ENCODE data around the gene MAEA. TPM values are rescaled to one million over a fixed set of nuclear protein-coding genes. Genes with fewer than 3 reads are reported as not detected.

MAEA gene
- total and polyA plus RNA-seq, 10 of the 15 experiments (the other 5 are each of a cell fraction or from before 2014, with no cell fraction given) = 3.6 to 67.1 (median 54.6) TPM

GRCh38 chr4:1346781-1347409 is 57.2 kb downstream of the MAEA start, which contains the start of gene UVSSA (continued):
- TF ChIP-seq RELB (IDR thresholded peaks at IDR 0.05; ENCODE audit: low read depth) (peak; percentile 90), ZBTB40 (IDR thresholded peaks at IDR 0.05; ENCODE audit: borderline replicate concordance) (peak; percentile 81; the same call in 1 of the 2 replicates), EED (IDR thresholded peaks at IDR 0.05; ENCODE audit: low read depth) (no peak)

DNA sequence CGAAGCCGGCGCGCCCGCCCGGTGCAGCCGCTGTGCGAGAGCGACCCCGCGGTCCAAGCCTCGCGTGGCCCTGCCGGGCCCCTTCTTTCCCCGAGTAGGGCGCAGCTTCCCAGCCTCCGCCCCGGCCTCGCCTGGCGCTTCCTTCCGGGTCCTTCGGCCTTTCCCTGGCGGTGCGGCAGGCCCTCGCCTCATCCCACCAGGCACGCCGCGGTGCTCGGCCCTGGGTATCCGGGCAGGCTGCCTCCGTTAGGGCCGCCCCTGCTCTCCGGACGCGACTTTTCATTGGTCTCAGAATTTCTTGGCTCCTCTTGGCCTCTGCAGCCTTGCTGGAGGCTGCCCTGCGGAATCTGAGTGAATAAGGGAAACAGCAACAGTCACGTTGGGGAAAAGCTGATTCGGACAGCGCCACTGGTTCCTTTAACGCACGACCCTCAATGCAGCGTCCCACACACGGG is 57.7 kb downstream of the MAEA start:
- ATAC-seq (peak; percentile 56), FAIRE-seq (no peak), DNase-seq (ENCODE audit: low read depth, low spot score) (no peak)
- ChIA-PET CTCF (interaction anchor here (1.3 to 5.3 kb wide), 9 partner anchors 8 to 216 kb away, joined by 3 to 48 read pairs (median 9); partner anchors contain the start of gene CTBP1), RAD21 (ENCODE audit: unreplicated experiment) (interaction anchor here (0.5 to 3.9 kb wide), 13 partner anchors 47 to 415 kb away, joined by 3 to 29 read pairs (median 6); partner anchors contain the start of genes CTBP1, GAK, MAEA and TMEM175), POLR2A (interaction anchor here (0.6 to 4.0 kb wide), 10 partner anchors 55 to 337 kb away, joined by 3 to 42 read pairs (median 3); partner anchors contain the start of genes CTBP1 and MAEA), SMC1A (ENCODE audit: uncharacterized antibody, unreplicated experiment) (interaction anchor here (0.8 to 2.5 kb wide), 10 partner anchors 58 to 216 kb away, joined by 3 to 15 read pairs (median 5); partner anchors contain the start of gene MAEA)
- peak overlapping the region; percentile 80 for H3K4me3 ChIP-seq
- H2AFZ ChIP-seq (ENCODE audit: control insufficient read depth, low read depth, low read length) = peak overlapping the region; percentile 61
- under 1% methylated on average over 43 of the region's 43 CpGs for WGBS (ENCODE audit: insufficient coverage, insufficient replicate concordance, low lambda C conversion rate, missing lambda C conversion rate)
- peak overlapping the region; percentile 88 for H3K27ac ChIP-seq (ENCODE audit: control insufficient read depth, insufficient read depth)
- H3K4me1 ChIP-seq (ENCODE audit: control insufficient read depth, insufficient read depth, low read length) = peaks cover 10% of the 10 kb centered on the region
- intact Hi-C loops (cut with micrococcal nuclease; ENCODE audit: unreplicated experiment) (loop anchor here (1.0 to 5.0 kb wide), 6 partner anchors 60 to 425 kb away; partner anchors contain the start of gene MAEA), in situ Hi-C loops (cut with MboI) (loop anchor here (5.0 kb wide), 1 partner anchor 55 kb away; no protein-coding TSS in a partner anchor)
- peaks cover 16% of the 10 kb centered on the region for H3K79me2 ChIP-seq (ENCODE audit: control insufficient read depth, insufficient read depth, low read length)
- peak overlapping the region; percentile 91 for H3K9ac ChIP-seq (ENCODE audit: control insufficient read depth, insufficient read depth, low read length)
- H3K27me3 ChIP-seq (replicated peaks in 1 of 2; ENCODE audit: control insufficient read depth in 2 of 2, insufficient read depth in 2 of 2, low read length in 1 of 2) = no peaks in the 10 kb centered on the region
- no TSS peak for BruUV-seq (replicated peaks)
- H3K4me2 ChIP-seq (ENCODE audit: control insufficient read depth, insufficient read depth) = peak overlapping the region; percentile 88
- no peaks in the 10 kb centered on the region for H4K20me1 ChIP-seq (ENCODE audit: control insufficient read depth, insufficient read depth)
- H3K36me3 ChIP-seq (ENCODE audit: control insufficient read depth in 2 of 2, insufficient read depth in 2 of 2, low read length in 1 of 2) = no peaks in the 10 kb centered on the region; a peak in 2 of 4 replicates
- no peaks in the 10 kb centered on the region for H3K9me3 ChIP-seq (replicated peaks; ENCODE audit: control insufficient read depth, insufficient read depth, low read length)
- TF ChIP-seq ZNF207 (IDR thresholded peaks at IDR 0.05; ENCODE audit: borderline replicate concordance) = peak; percentile 26; the same call in 1 of the 2 replicates
- no peak for TF ChIP-seq NR2C2 (IDR thresholded peaks at IDR 0.05; ENCODE audit: borderline replicate concordance, control insufficient read depth, insufficient read length, low read depth)
- no peak for TF ChIP-seq REST (IDR thresholded peaks at IDR 0.05; ENCODE audit: low read depth, low read length)
- TF ChIP-seq NRF1 (conservative IDR thresholded peaks at IDR 0.05; ENCODE audit: low read depth, low read length) = no peak
- no peak for TF ChIP-seq NFYA (IDR thresholded peaks at IDR 0.05; ENCODE audit: borderline replicate concordance, low read depth, low read length)
- no peak for TF ChIP-seq ZSCAN29 (IDR thresholded peaks at IDR 0.05)
- TF ChIP-seq RB1 (IDR thresholded peaks at IDR 0.05; ENCODE audit: borderline replicate concordance) = no peak

All from GM12878 (cell line).